Renal pelvis (tissue), 12 donors: ENCODE measurements around the gene MOCOS. TPM values are rescaled to one million over a fixed set of nuclear protein-coding genes. Genes with fewer than 3 reads are reported as not detected.
A peak's percentile ranks its signal among the peaks of the same experiment; 100 is the strongest.
"Not testable (repeated sequence)": the region's sequence is repeated elsewhere in the genome, so short reads cannot be mapped to it uniquely, and the experiment has no call there.

Source experiments
- DNase-seq: peaks from one replicate; pipeline ENCODE4 v3.0.0-alpha.2; 2013
- long read RNA-seq, 16 experiments: transcript quantifications; one replicate each; lab custom pipeline, GENCODE V29; 2026
- polyA plus RNA-seq, 3 donors: library from polyadenylated mRNA; unstranded; fragments of 120-200 nt; gene quantifications; one replicate each; pipeline ENCODE4 v1.2.1, GENCODE V29; 2013; ENCODE audit not compliant: insufficient read length in 3 of 3

The MOCOS gene
- polyA plus RNA-seq: 1 to 10 TPM; 1.2 to 1.7 (median 1.4) TPM
- long read RNA-seq, donor 1: 0 reads
- long read RNA-seq, donor 2: 0 reads
- long read RNA-seq, donor 3: 0 reads
- long read RNA-seq, donor 4: 0 reads
- long read RNA-seq, donor 5: 0 reads
- long read RNA-seq, donor 6, full-length matches to known transcripts: 1 of 1 reads
- long read RNA-seq, donor 6, partial matches to known transcripts: 0 of 1 reads
- long read RNA-seq, donor 6, other reads (novel, unspliced or antisense): 0 of 1 reads
- long read RNA-seq, donor 7, full-length matches to known transcripts: 1 of 1 reads
- long read RNA-seq, donor 7, partial matches to known transcripts: 0 of 1 reads
- long read RNA-seq, donor 7, other reads (novel, unspliced or antisense): 0 of 1 reads
- long read RNA-seq, donor 8: 0 reads
- long read RNA-seq, donor 9: 0 reads
- long read RNA-seq, donor 10, full-length matches to known transcripts: 1 of 1 reads
- long read RNA-seq, donor 10, partial matches to known transcripts: 0 of 1 reads
- long read RNA-seq, donor 10, other reads (novel, unspliced or antisense): 0 of 1 reads
- long read RNA-seq, donor 11: 0 reads
- long read RNA-seq, donor 12, full-length matches to known transcripts: 1 of 1 reads
- long read RNA-seq, donor 12, partial matches to known transcripts: 0 of 1 reads
- long read RNA-seq, donor 12, other reads (novel, unspliced or antisense): 0 of 1 reads
- long read RNA-seq, donor 13: 0 reads
- long read RNA-seq, donor 14: 0 reads
- long read RNA-seq, donor 15: 0 reads
- long read RNA-seq, donor 16: 0 reads

GRCh38 chr18:36187193-36187825 lies at the start of gene MOCOS:
MOCOS (plus strand) TSS chr18:36187497; CDS start chr18:36187540, 43 bp downstream.
- peak; percentile 64 for DNase-seq

- peak; percentile 9 for DNase-seq
Measured at GRCh38 chr18:36139245-36139644, 48.1 kb upstream of the MOCOS start.

- no peak for DNase-seq
Measured at GRCh38 chr18:36141576-36141975, 45.7 kb upstream of the MOCOS start.

- no peak for DNase-seq
Measured at GRCh38 chr18:36142751-36143150, 44.5 kb upstream of the MOCOS start.

- DNase-seq: no peak
Measured at GRCh38 chr18:36143391-36143790, 43.9 kb upstream of the MOCOS start.

- DNase-seq: no peak
Measured at GRCh38 chr18:36149514-36150289, 37.6 kb upstream of the MOCOS start.

- no peak for DNase-seq
Measured at GRCh38 chr18:36152781-36153180, 34.5 kb upstream of the MOCOS start.

GRCh38 chr18:36153203-36153602 lies 34.1 kb upstream of the MOCOS start:
- DNase-seq: peak; percentile 12

- no peak for DNase-seq
Measured at GRCh38 chr18:36153771-36154170, 33.5 kb upstream of the MOCOS start.

- no peak for DNase-seq
Measured at GRCh38 chr18:36155851-36156757, 31.2 kb upstream of the MOCOS start.

GRCh38 chr18:36157441-36157840 lies 29.9 kb upstream of the MOCOS start:
- DNase-seq: no peak

GRCh38 chr18:36158266-36158867 lies 28.9 kb upstream of the MOCOS start:
- DNase-seq: no peak

GRCh38 chr18:36160959-36161371 lies 26.3 kb upstream of the MOCOS start:
- no peak for DNase-seq

GRCh38 chr18:36162981-36163380 lies 24.3 kb upstream of the MOCOS start:
- no peak for DNase-seq

- DNase-seq: no peak
Measured at GRCh38 chr18:36167692-36168218, 19.5 kb upstream of the MOCOS start.

- not testable (repeated sequence) for DNase-seq
Measured at GRCh38 chr18:36168296-36168695, 19.0 kb upstream of the MOCOS start.

- no peak for DNase-seq
Measured at GRCh38 chr18:36169938-36170337, 17.4 kb upstream of the MOCOS start.

GRCh38 chr18:36175481-36175880 lies 11.8 kb upstream of the MOCOS start:
- no peak for DNase-seq

GRCh38 chr18:36176177-36176584 lies 11.1 kb upstream of the MOCOS start:
- DNase-seq: no peak

- no peak for DNase-seq
Measured at GRCh38 chr18:36176711-36177110, 10.6 kb upstream of the MOCOS start.
